GM23248 (cell line): ENCODE results near the gene ANO2.

ENCODE experiments used
- EZH2 ChIP-seq: fragments of 200-600 bp; sonication (generic); IDR thresholded peaks from 2 replicates; pipeline ENCODE4 v1.6.1; 2018; ENCODE audit warnings: antibody characterized with exemption, mild to moderate bottlenecking; ENCODE audit not compliant: insufficient read depth, poor library complexity, severe bottlenecking
- EZH2phosphoT487 ChIP-seq: fragments of 200-600 bp; sonication (generic); IDR thresholded peaks from 2 replicates; pipeline ENCODE4 v1.6.1; 2018; ENCODE audit warnings: antibody characterized with exemption, moderate library complexity, mild to moderate bottlenecking, low read depth; ENCODE audit not compliant: insufficient read depth

GRCh38 chr12:5554711-5555110, 390.3 kb downstream of the ANO2 start:
- TF ChIP-seq EZH2 (no peak), EZH2phosphoT487 (no peak)
